ENCODE data around the gene CNGB1. TPM values are rescaled to one million over a fixed set of nuclear protein-coding genes. Genes with fewer than 3 reads are reported as not detected.

Gene CNGB1
- total RNA-seq, 1 experiment from 2014 or later, result not detected

DNA sequence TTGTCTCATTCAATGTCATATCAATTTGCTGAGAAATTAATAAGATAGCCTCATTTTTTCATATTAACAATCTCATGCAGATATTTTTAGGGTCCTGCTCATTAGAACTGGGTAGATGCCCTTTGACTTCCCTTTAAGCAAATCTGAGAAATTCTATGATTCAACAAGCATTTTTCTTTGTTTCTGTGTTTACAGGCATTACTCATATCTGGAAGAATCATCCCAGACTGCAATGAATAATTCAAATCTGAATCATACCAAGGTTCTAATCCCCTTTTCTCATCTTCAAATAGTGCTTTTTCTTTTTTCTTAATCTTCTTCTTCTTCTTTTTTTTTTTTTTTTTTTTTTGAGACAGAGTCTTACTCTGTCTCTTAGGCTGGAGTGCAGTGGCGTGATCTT lies 99.5 kb downstream of the CNGB1 start:
- intact Hi-C loops (cut with micrococcal nuclease), result no loop called here
- H3K4me3 ChIP-seq (replicated peaks in 1 of 2; ENCODE audit: low read depth in 1 of 2, low read length in 2 of 2), result no peak overlapping the region
- no TSS peak for BruUV-seq (replicated peaks)
- peak overlapping the region; percentile 29 for H3K4me2 ChIP-seq (ENCODE audit: low read length)
- CTCF ChIA-PET, result no interaction called here
- peaks cover 4 to 17% of the 10 kb centered on the region in 2 experiments for H3K4me1 ChIP-seq (ENCODE audit: control insufficient read depth in 1 of 2, insufficient read depth in 2 of 2, low read length in 2 of 2)
- TF ChIP-seq SP1 (IDR thresholded peaks at IDR 0.05; ENCODE audit: low read depth) (peak; percentile 23; the same call in 1 of the 2 replicates), TCF7L2 (IDR thresholded peaks at IDR 0.05; ENCODE audit: borderline replicate concordance, extremely low read depth, insufficient read depth, insufficient read length) (no peak), FOSL1 (IDR thresholded peaks at IDR 0.05; ENCODE audit: low read depth) (peak; percentile 58; the same call in 1 of the 2 replicates), JUND (IDR thresholded peaks at IDR 0.05) (peak; percentile 51; the same call in 1 of the 2 replicates), EGR1 (IDR thresholded peaks at IDR 0.05; ENCODE audit: low read depth) (no peak)
- TF ChIP-seq, protein P1, sequence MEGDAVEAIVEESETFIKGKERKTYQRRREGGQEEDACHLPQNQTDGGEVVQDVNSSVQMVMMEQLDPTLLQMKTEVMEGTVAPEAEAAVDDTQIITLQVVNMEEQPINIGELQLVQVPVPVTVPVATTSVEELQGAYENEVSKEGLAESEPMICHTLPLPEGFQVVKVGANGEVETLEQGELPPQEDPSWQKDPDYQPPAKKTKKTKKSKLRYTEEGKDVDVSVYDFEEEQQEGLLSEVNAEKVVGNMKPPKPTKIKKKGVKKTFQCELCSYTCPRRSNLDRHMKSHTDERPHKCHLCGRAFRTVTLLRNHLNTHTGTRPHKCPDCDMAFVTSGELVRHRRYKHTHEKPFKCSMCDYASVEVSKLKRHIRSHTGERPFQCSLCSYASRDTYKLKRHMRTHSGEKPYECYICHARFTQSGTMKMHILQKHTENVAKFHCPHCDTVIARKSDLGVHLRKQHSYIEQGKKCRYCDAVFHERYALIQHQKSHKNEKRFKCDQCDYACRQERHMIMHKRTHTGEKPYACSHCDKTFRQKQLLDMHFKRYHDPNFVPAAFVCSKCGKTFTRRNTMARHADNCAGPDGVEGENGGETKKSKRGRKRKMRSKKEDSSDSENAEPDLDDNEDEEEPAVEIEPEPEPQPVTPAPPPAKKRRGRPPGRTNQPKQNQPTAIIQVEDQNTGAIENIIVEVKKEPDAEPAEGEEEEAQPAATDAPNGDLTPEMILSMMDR (IDR thresholded peaks at IDR 0.05 in 2 of 3, conservative IDR thresholded peaks at IDR 0.05 in 1 of 3; ENCODE audit: borderline replicate concordance in 1 of 3, insufficient read depth in 1 of 3, low read depth in 2 of 3, low read length in 2 of 3), result no peak
- TF ChIP-seq, protein P2, sequence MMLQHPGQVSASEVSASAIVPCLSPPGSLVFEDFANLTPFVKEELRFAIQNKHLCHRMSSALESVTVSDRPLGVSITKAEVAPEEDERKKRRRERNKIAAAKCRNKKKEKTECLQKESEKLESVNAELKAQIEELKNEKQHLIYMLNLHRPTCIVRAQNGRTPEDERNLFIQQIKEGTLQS (IDR thresholded peaks at IDR 0.05), result no peak
- TF ChIP-seq, protein P3, sequence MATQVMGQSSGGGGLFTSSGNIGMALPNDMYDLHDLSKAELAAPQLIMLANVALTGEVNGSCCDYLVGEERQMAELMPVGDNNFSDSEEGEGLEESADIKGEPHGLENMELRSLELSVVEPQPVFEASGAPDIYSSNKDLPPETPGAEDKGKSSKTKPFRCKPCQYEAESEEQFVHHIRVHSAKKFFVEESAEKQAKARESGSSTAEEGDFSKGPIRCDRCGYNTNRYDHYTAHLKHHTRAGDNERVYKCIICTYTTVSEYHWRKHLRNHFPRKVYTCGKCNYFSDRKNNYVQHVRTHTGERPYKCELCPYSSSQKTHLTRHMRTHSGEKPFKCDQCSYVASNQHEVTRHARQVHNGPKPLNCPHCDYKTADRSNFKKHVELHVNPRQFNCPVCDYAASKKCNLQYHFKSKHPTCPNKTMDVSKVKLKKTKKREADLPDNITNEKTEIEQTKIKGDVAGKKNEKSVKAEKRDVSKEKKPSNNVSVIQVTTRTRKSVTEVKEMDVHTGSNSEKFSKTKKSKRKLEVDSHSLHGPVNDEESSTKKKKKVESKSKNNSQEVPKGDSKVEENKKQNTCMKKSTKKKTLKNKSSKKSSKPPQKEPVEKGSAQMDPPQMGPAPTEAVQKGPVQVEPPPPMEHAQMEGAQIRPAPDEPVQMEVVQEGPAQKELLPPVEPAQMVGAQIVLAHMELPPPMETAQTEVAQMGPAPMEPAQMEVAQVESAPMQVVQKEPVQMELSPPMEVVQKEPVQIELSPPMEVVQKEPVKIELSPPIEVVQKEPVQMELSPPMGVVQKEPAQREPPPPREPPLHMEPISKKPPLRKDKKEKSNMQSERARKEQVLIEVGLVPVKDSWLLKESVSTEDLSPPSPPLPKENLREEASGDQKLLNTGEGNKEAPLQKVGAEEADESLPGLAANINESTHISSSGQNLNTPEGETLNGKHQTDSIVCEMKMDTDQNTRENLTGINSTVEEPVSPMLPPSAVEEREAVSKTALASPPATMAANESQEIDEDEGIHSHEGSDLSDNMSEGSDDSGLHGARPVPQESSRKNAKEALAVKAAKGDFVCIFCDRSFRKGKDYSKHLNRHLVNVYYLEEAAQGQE (IDR thresholded peaks at IDR 0.05; ENCODE audit: low read depth), result no peak
- H3K9me2 ChIP-seq (ENCODE audit: insufficient read depth), result no peaks in the 10 kb centered on the region
- no peaks in the 10 kb centered on the region for H3K36me3 ChIP-seq (ENCODE audit: control insufficient read depth in 1 of 2, insufficient read depth in 2 of 2, low read length in 2 of 2)
- RAD21 ChIA-PET (ENCODE audit: low non-redundant PET in 1 of 2, low total read pairs in 2 of 2, uncharacterized antibody in 2 of 2, unreplicated experiment in 2 of 2), result no interaction called here
- no peak overlapping the region for H3K27ac ChIP-seq (ENCODE audit: low read depth, low read length)
- POLR2A ChIA-PET, result no interaction called here
- H3K27me3 ChIP-seq (ENCODE audit: insufficient read depth, low read length), result no peaks in the 10 kb centered on the region
- H4K20me1 ChIP-seq (ENCODE audit: insufficient read depth), result no peaks in the 10 kb centered on the region
- H3K9me3 ChIP-seq (ENCODE audit: control insufficient read depth in 1 of 2, insufficient read depth in 1 of 2, low read depth in 1 of 2, low read length in 2 of 2), result no peaks in the 10 kb centered on the region
- H3K9ac ChIP-seq (ENCODE audit: low read length), result no peak overlapping the region; the same call in 1 of the 2 replicates
- ATAC-seq (no peak; the same call in 1 of the 2 replicates), DNase-seq (ENCODE audit: low read depth, low spot score) (no peak)
- peak overlapping the region; percentile 74 for H2AFZ ChIP-seq (ENCODE audit: low read depth, low read length, poor library complexity, severe bottlenecking)
- H3K79me2 ChIP-seq (ENCODE audit: insufficient read depth, low read length), result no peaks in the 10 kb centered on the region

Measured in HCT116 (cell line).